Esophagus muscularis mucosa (tissue), 4 donors: ENCODE results near the gene TGFB1I1. TPM values are rescaled to one million over a fixed set of nuclear protein-coding genes. Genes with fewer than 3 reads are reported as not detected.

Source experiments
- DNase-seq: peaks from one replicate; pipeline ENCODE4 v3.0.0-alpha.2; 2017; ENCODE audit errors: extremely low spot score
- H3K27ac ChIP-seq, 4 donors: fragments of 200-600 bp; sonication (generic); replicated peaks in 1 of 4; 1 replicate in 3 of 4; 2 replicates in 1 of 4; pipeline ENCODE4 v1.5.1; 2016 to 2019; ENCODE audit warnings: mild to moderate bottlenecking in 1 of 4
- H3K27me3 ChIP-seq, 4 donors: fragments of 200-600 bp; sonication (generic); one replicate each; pipeline versions ENCODE4 v1.5.1 to v1.6.0; 2016 to 2019
- H3K36me3 ChIP-seq, 4 donors: fragments of 200-600 bp; sonication (generic); one replicate each; pipeline ENCODE4 v1.5.1; 2016 to 2019
- H3K4me1 ChIP-seq, 4 donors: fragments of 200-600 bp; sonication (generic); one replicate each; pipeline ENCODE4 v1.5.1; 2016 to 2019
- H3K4me3 ChIP-seq, 4 donors: fragments of 200-600 bp; sonication (generic); 1 replicate in 2 of 4; 2 replicates in 2 of 4; pipeline ENCODE4 v1.5.1; 2016 to 2019; ENCODE audit warnings: mild to moderate bottlenecking in 4 of 4, moderate library complexity in 1 of 4
- H3K9me3 ChIP-seq, 4 donors: fragments of 200-600 bp; sonication (generic); 1 replicate in 3 of 4; 2 replicates in 1 of 4; pipeline ENCODE4 v1.5.1; 2016 to 2019
- CTCF ChIP-seq, 3 experiments: fragments of 200-600 bp in 2 of 3; fragments of 450-650 bp in 1 of 3; sonication (generic) in 2 of 3; IDR thresholded peaks; one replicate each; pipeline ENCODE4 v1.5.1; 2017 to 2019; ENCODE audit warnings: antibody characterized with exemption in 3 of 3, mild to moderate bottlenecking in 2 of 3, moderate library complexity in 1 of 3
- EP300 ChIP-seq: sonication (generic); formaldehyde crosslinking; IDR thresholded peaks from one replicate; pipeline ENCODE4 v1.6.1; 2017; ENCODE audit warnings: antibody characterized with exemption
- POLR2A ChIP-seq: fragments of 450-650 bp; IDR thresholded peaks from one replicate; pipeline ENCODE4 v1.6.1; 2017; ENCODE audit warnings: antibody characterized with exemption, moderate library complexity, mild to moderate bottlenecking, low read depth
- POLR2AphosphoS5 ChIP-seq, 2 donors: sonication (generic); formaldehyde crosslinking; IDR thresholded peaks; one replicate each; pipeline ENCODE4 v1.6.1; 2017; ENCODE audit warnings: antibody characterized with exemption in 2 of 2
- WGBS: methylation state at CpG from one replicate; pipeline ENCODE4 v1.1.5; 2018; 5-methylcytosine and 5-hydroxymethylcytosine counted together
- intact Hi-C: fragments of 100-400 bp; cut with DNase I; formaldehyde crosslinking; loops from one replicate; pipeline ENCODE4 v1.15.1; 2023
- total RNA-seq, 4 donors: library from RNA; depleted of rRNA; stranded (reverse); fragments of >200 nt; gene quantifications; one replicate each; pipeline versions ENCODE4 v1.1.0 to v1.2.1, GENCODE V29; 2016

TGFB1I1 gene
- total RNA-seq, 4 donors from 2014 or later: 255 to 471 (median 274) TPM

- H3K27me3 ChIP-seq: no peaks in the 10 kb centered on the region
- no peak for DNase-seq
- peak overlapping the region; percentile 61 to 99 (median 82) for H3K27ac ChIP-seq
- intact Hi-C loops: no loop called here
- no peak for TF ChIP-seq EP300
- H3K4me1 ChIP-seq: peaks cover 22 to 79% (median 69%) of the 10 kb centered on the region in 4 donors
- H3K4me3 ChIP-seq: no peak overlapping the region
- H3K36me3 ChIP-seq: peaks cover 46 to 60% (median 51%) of the 10 kb centered on the region in 4 donors
- 82% methylated on average over 12 of the region's 12 CpGs for WGBS
- no peaks in the 10 kb centered on the region for H3K9me3 ChIP-seq
Observed at GRCh38 chr16:31474773-31475738, 3.1 kb downstream of the TGFB1I1 start.

GRCh38 chr16:31475946-31476302 is 4.0 kb downstream of the TGFB1I1 start:
- 79% methylated on average over 25 of the region's 26 CpGs for WGBS
- Histone ChIP-seq H3K4me3 (peak overlapping the region in 3 of 4 donors; percentile 27 to 46 (median 36)), H3K27me3 (no peaks in the 10 kb centered on the region), H3K27ac (peak overlapping the region; percentile 61 to 75 (median 68)), H3K9me3 (no peaks in the 10 kb centered on the region), H3K4me1 (peaks cover 22 to 79% (median 72%) of the 10 kb centered on the region in 4 donors), H3K36me3 (peaks cover 46 to 60% (median 51%) of the 10 kb centered on the region in 4 donors)
- TF ChIP-seq CTCF (IDR thresholded peaks at IDR 0.05) (no peak), POLR2A (no peak), POLR2AphosphoS5 (IDR thresholded peaks at IDR 0.05) (no peak), EP300 (no peak)
- no peak for DNase-seq
- intact Hi-C loops: no loop called here

GRCh38 chr16:31476303-31477219 is 4.6 kb downstream of the TGFB1I1 start:
- Histone ChIP-seq H3K4me1 (peaks cover 18 to 76% (median 68%) of the 10 kb centered on the region in 4 donors), H3K36me3 (peaks cover 46 to 60% (median 51%) of the 10 kb centered on the region in 4 donors)

GRCh38 chr16:31477220-31478216 is 5.6 kb downstream of the TGFB1I1 start:
- Histone ChIP-seq H3K9me3 (no peaks in the 10 kb centered on the region), H3K4me3 (peak overlapping the region; percentile 27 to 46 (median 32)), H3K4me1 (peaks cover 16 to 73% (median 66%) of the 10 kb centered on the region in 4 donors), H3K36me3 (peaks cover 46 to 60% (median 51%) of the 10 kb centered on the region in 4 donors), H3K27me3 (no peaks in the 10 kb centered on the region), H3K27ac (peak overlapping the region; percentile 61 to 75 (median 68))
- intact Hi-C loops: no loop called here
- 64% methylated on average over 53 of the region's 67 CpGs for WGBS
- TF ChIP-seq POLR2AphosphoS5 (IDR thresholded peaks at IDR 0.05): no peak
- peak in 1 of 3 experiments; percentile 12 for TF ChIP-seq CTCF (IDR thresholded peaks at IDR 0.05)
- no peak for TF ChIP-seq POLR2A
- no peak for TF ChIP-seq EP300
- DNase-seq: no peak

More at GRCh38 chr16:31476303-31477219, 4.6 kb downstream of the TGFB1I1 start:
- Histone ChIP-seq H3K27ac (peak overlapping the region; percentile 61 to 75 (median 68)), H3K9me3 (no peaks in the 10 kb centered on the region), H3K4me3 (peak overlapping the region; percentile 27 to 46 (median 32)), H3K27me3 (no peaks in the 10 kb centered on the region)
- no peak for TF ChIP-seq POLR2A
- TF ChIP-seq CTCF (IDR thresholded peaks at IDR 0.05): no peak
- peak in 1 of 2 donors; percentile 35 for TF ChIP-seq POLR2AphosphoS5 (IDR thresholded peaks at IDR 0.05)
- no peak for DNase-seq
- WGBS: 47% methylated on average over 37 of the region's 68 CpGs
- intact Hi-C loops: no loop called here
